Measurements from ENCODE around the gene CCRL2. TPM values are rescaled to one million over a fixed set of nuclear protein-coding genes. Genes with fewer than 3 reads are reported as not detected.

The CCRL2 gene
- total RNA-seq, 1 experiment from 2014 or later, result not detected

- TF ChIP-seq USF2 (CRISPR knock-in tag; IDR thresholded peaks at IDR 0.05) (no peak), ZNF396 (CRISPR knock-in tag; IDR thresholded peaks at IDR 0.05; ENCODE audit: borderline replicate concordance) (no peak)
These were observed 33.7 kb downstream of the CCRL2 start (continued) for GRCh38 chr3:46440531-46441294.

- Mint-ChIP-seq H3K4me1 (peaks cover 13% of the 10 kb centered on the region), H3K4me3 (no peak overlapping the region), H3K27me3 (ENCODE audit: low read depth) (no peaks in the 10 kb centered on the region), H3K9me3 (no peaks in the 10 kb centered on the region), H3K36me3 (no peaks in the 10 kb centered on the region), H3K27ac (no peak overlapping the region)
- CTCF ChIA-PET, result interaction anchor here (0.7 to 1.8 kb wide), 7 partner anchors 14 to 389 kb away, joined by 3 to 5 read pairs (median 3); no protein-coding TSS in a partner anchor
- ATAC-seq, result peak; percentile 70
- DNase-seq (ENCODE audit: low spot score), result no peak
- POLR2A ChIA-PET, result no interaction called here
- TF ChIP-seq ZBTB21 (CRISPR knock-in tag; IDR thresholded peaks at IDR 0.05; ENCODE audit: borderline replicate concordance) (no peak), RORB (CRISPR knock-in tag; IDR thresholded peaks at IDR 0.05) (no peak), CTCF (IDR thresholded peaks at IDR 0.05) (0 out of 2 replicates have a peak, but pooled peaks have one; percentile 16), SMAD3 (CRISPR knock-in tag; IDR thresholded peaks at IDR 0.05; ENCODE audit: borderline replicate concordance) (no peak), PRRX2 (CRISPR knock-in tag; IDR thresholded peaks at IDR 0.05) (no peak), ZNF416 (CRISPR knock-in tag; IDR thresholded peaks at IDR 0.05) (no peak), MYBL2 (CRISPR knock-in tag; IDR thresholded peaks at IDR 0.05) (no peak)
These were observed 35.8 kb downstream of the CCRL2 start for GRCh38 chr3:46442576-46443530.

- Mint-ChIP-seq H3K9me3 (no peaks in the 10 kb centered on the region), H3K4me1 (no peaks in the 10 kb centered on the region), H3K4me3 (no peak overlapping the region), H3K27ac (no peak overlapping the region), H3K36me3 (no peaks in the 10 kb centered on the region), H3K27me3 (ENCODE audit: low read depth) (no peaks in the 10 kb centered on the region; the same call in 1 of the 2 replicates)
- POLR2A ChIA-PET, result no interaction called here
- TF ChIP-seq MLX (CRISPR knock-in tag; IDR thresholded peaks at IDR 0.05), result no peak
- no peak for TF ChIP-seq CREM (CRISPR knock-in tag; IDR thresholded peaks at IDR 0.05)
- no peak for TF ChIP-seq MXD4 (CRISPR knock-in tag; IDR thresholded peaks at IDR 0.05; ENCODE audit: borderline replicate concordance)
- TF ChIP-seq ZNF232 (CRISPR knock-in tag; IDR thresholded peaks at IDR 0.05), result no peak
- no peak for TF ChIP-seq ZNF423 (CRISPR knock-in tag; IDR thresholded peaks at IDR 0.05)
- TF ChIP-seq SMAD3 (CRISPR knock-in tag; IDR thresholded peaks at IDR 0.05; ENCODE audit: borderline replicate concordance), result no peak
- no peak for TF ChIP-seq ATF6 (CRISPR knock-in tag; IDR thresholded peaks at IDR 0.05)
- TF ChIP-seq TEAD1 (CRISPR knock-in tag; IDR thresholded peaks at IDR 0.05), result no peak
- no peak for TF ChIP-seq USF2 (CRISPR knock-in tag; IDR thresholded peaks at IDR 0.05)
- TF ChIP-seq PRRX2 (CRISPR knock-in tag; IDR thresholded peaks at IDR 0.05), result no peak
- no peak for TF ChIP-seq JUN (CRISPR knock-in tag; IDR thresholded peaks at IDR 0.05)
- no peak for TF ChIP-seq NFE2L1 (CRISPR knock-in tag; IDR thresholded peaks at IDR 0.05)
- TF ChIP-seq ZNF396 (CRISPR knock-in tag; IDR thresholded peaks at IDR 0.05; ENCODE audit: borderline replicate concordance), result no peak
- CTCF ChIA-PET, result no interaction called here
- ATAC-seq (no peak), DNase-seq (ENCODE audit: low spot score) (no peak)
These were observed 40.3 kb downstream of the CCRL2 start for GRCh38 chr3:46447228-46447985.

Data from WTC11 (cell line).